HepG2 (cell line): Measurements from ENCODE around the gene PHKB. TPM values are rescaled to one million over a fixed set of nuclear protein-coding genes. Genes with fewer than 3 reads are reported as not detected.

Experiments used
- SIX1 ChIP-seq: sonication (generic); formaldehyde crosslinking; IDR thresholded peaks from 2 replicates; pipeline ENCODE4 v1.4.0; 2020; ENCODE audit warnings: missing genetic modification reagents, borderline replicate concordance
- TCF12 ChIP-seq, 2 experiments: fragments of 450-650 bp in 1 of 2; sonication (generic) in 1 of 2; formaldehyde crosslinking in 1 of 2; IDR thresholded peaks; 2 replicates each; pipeline versions ENCODE4 v1.6.1 to v1.8.0; 2017 to 2022; ENCODE audit warnings: antibody characterized with exemption in 1 of 2, mild to moderate bottlenecking in 1 of 2, missing genetic modification reagents in 1 of 2, moderate library complexity in 1 of 2
- UBTF ChIP-seq: sonication (generic); formaldehyde crosslinking; IDR thresholded peaks from 2 replicates; pipeline ENCODE4 v1.4.0; 2020; ENCODE audit warnings: mild to moderate bottlenecking, missing genetic modification reagents
- ZBTB10 ChIP-seq: sonication (generic); formaldehyde crosslinking; IDR thresholded peaks from 2 replicates; pipeline ENCODE4 v1.4.0; 2020; ENCODE audit warnings: missing genetic modification reagents, borderline replicate concordance
- ZBTB40 ChIP-seq, 2 experiments: fragments of 450-650 bp in 1 of 2; sonication (generic) in 1 of 2; formaldehyde crosslinking in 1 of 2; IDR thresholded peaks; 2 replicates each; pipeline versions ENCODE4 v1.6.1 to v1.8.0; 2016 to 2022; ENCODE audit warnings: antibody characterized with exemption in 1 of 2, mild to moderate bottlenecking in 1 of 2, missing genetic modification reagents in 1 of 2
- ZNF180 ChIP-seq: sonication (generic); formaldehyde crosslinking; IDR thresholded peaks from 2 replicates; pipeline ENCODE4 v1.4.0; 2020; ENCODE audit warnings: low read depth, missing genetic modification reagents, borderline replicate concordance
- ZNF547 ChIP-seq: sonication (generic); formaldehyde crosslinking; IDR thresholded peaks from 2 replicates; pipeline ENCODE4 v1.5.1; 2020; ENCODE audit warnings: mild to moderate bottlenecking, missing genetic modification reagents
- ZNF780A ChIP-seq: sonication (generic); formaldehyde crosslinking; IDR thresholded peaks from 2 replicates; pipeline ENCODE4 v1.8.0; 2022; ENCODE audit warnings: mild to moderate bottlenecking, missing genetic modification reagents, moderate library complexity
- polyA plus RNA-seq, 8 experiments: library from polyadenylated mRNA; depleted of rRNA in 3 of 8; stranded (reverse) in 7 of 8; unstranded in 1 of 8; fragments of >200 nt; fragmentation: Illumina TruSeq in 4 of 8; extraction: Trizol in 4 of 8; gene quantifications; 2 replicates each; pipeline versions ENCODE4 v1.2.1 to v1.2.3, GENCODE V29; 2011 to 2016; ENCODE audit warnings: low read depth in 4 of 8, missing spikeins in 1 of 8, mixed read lengths in 1 of 8; ENCODE audit not compliant: insufficient read depth in 1 of 8
- total RNA-seq, 5 experiments: library from RNA; depleted of rRNA; stranded (reverse); fragments of >200 nt; fragmentation: Illumina TruSeq; extraction: Trizol; gene quantifications; 2 replicates each; pipeline ENCODE4 v1.2.3, GENCODE V29; 2016; ENCODE audit warnings: low read depth in 1 of 5

The PHKB gene
- total and polyA plus RNA-seq, 2 of the 13 experiments (the other 11 are each of a cell fraction or from before 2014, with no cell fraction given): 66.0 to 80.8 TPM

- TF ChIP-seq SIX1 (no peak), UBTF (CRISPR knock-in tag) (no peak), TCF12 (IDR thresholded peaks at IDR 0.05) (no peak), TCF12 (CRISPR knock-in tag; IDR thresholded peaks at IDR 0.05) (no peak), ZNF180 (CRISPR knock-in tag) (no peak), ZNF780A (CRISPR knock-in tag) (no peak), ZBTB10 (no peak), ZBTB40 (IDR thresholded peaks at IDR 0.05) (no peak), ZBTB40 (CRISPR knock-in tag; IDR thresholded peaks at IDR 0.05) (no peak), ZNF547 (CRISPR knock-in tag) (no peak)
- TF ChIP-seq, all 625 proteins: peak for 0
Measured at GRCh38 chr16:47727131-47727530, 266.0 kb downstream of the PHKB start (continued).
